B cell (primary cell): ENCODE results near the gene ANGPT4. TPM values are rescaled to one million over a fixed set of nuclear protein-coding genes. Genes with fewer than 3 reads are reported as not detected.

ENCODE experiments used
- ATAC-seq: fragments of 200-7000 bp; cut with Tn5 transposase; one replicate; pipeline ENCODE4 v1.10.0; 2021; ENCODE audit warnings: low read depth, mild to moderate bottlenecking, moderate number of reproducible peaks, moderate library complexity
- CTCF ChIA-PET: fragments of 350-600 bp; sonication (Branson Sonifier 250); formaldehyde crosslinking; loops from one replicate; lab custom pipeline; 2021; ENCODE audit warnings: antibody characterized with exemption, inconsistent platforms; lab: Charles Lee
- POLR2A ChIA-PET: fragments of 350-600 bp; sonication (Branson Sonifier 250); formaldehyde crosslinking; loops from one replicate; lab custom pipeline; 2021; ENCODE audit warnings: antibody characterized with exemption; lab: Charles Lee
- DNase-seq: peaks from one replicate; pipeline ENCODE4 v3.0.0; 2013
- H2AFZ ChIP-seq: 2 replicates; pipeline ENCODE4 v1.6.1; 2012; ENCODE audit warnings: mild to moderate bottlenecking, low read depth, low read length; ENCODE audit not compliant: insufficient read depth, poor library complexity, severe bottlenecking
- H3K27ac ChIP-seq, 2 donors: 1 replicate in 1 of 2; 2 replicates in 1 of 2; pipeline ENCODE4 v1.5.1; 2012 to 2013; ENCODE audit warnings: low read length in 2 of 2, mild to moderate bottlenecking in 2 of 2, moderate library complexity in 1 of 2
- H3K27me3 ChIP-seq, 4 experiments: fragments of 200-600 bp in 1 of 4; sonication (generic) in 1 of 4; replicated peaks in 1 of 4; 1 replicate in 2 of 4; 2 replicates in 2 of 4; pipeline versions ENCODE4 v1.6.1 to v1.7.0; 2013 to 2016; ENCODE audit warnings: low read length in 3 of 4, mild to moderate bottlenecking in 2 of 4, mixed read lengths in 1 of 4, moderate library complexity in 1 of 4; ENCODE audit not compliant: insufficient read depth in 4 of 4, control insufficient read depth in 3 of 4; ENCODE audit errors: control extremely low read depth in 1 of 4
- H3K36me3 ChIP-seq, 2 experiments: replicated peaks in 1 of 2; 1 replicate in 1 of 2; 2 replicates in 1 of 2; pipeline versions ENCODE4 v1.6.1 to v1.7.1; 2013; ENCODE audit warnings: low read length in 1 of 2; ENCODE audit not compliant: insufficient read depth in 2 of 2, control insufficient read depth in 1 of 2; ENCODE audit errors: control extremely low read depth in 1 of 2, extremely low read depth in 1 of 2
- H3K4me1 ChIP-seq, 2 donors: fragments of 200-600 bp in 1 of 2; sonication (generic) in 1 of 2; 1 replicate in 1 of 2; 2 replicates in 1 of 2; pipeline versions ENCODE4 v1.5.1 to v1.6.1; 2013 to 2017; ENCODE audit warnings: low read length in 2 of 2; ENCODE audit not compliant: control insufficient read depth in 2 of 2, insufficient read depth in 2 of 2
- H3K4me2 ChIP-seq: replicated peaks from 2 replicates; pipeline ENCODE3; 2012; ENCODE audit warnings: mild to moderate bottlenecking, low read depth, low read length; ENCODE audit not compliant: poor library complexity, severe bottlenecking
- H3K4me3 ChIP-seq, 5 experiments: fragments of 200-600 bp in 1 of 5; sonication (generic) in 1 of 5; 1 replicate in 3 of 5; 2 replicates in 2 of 5; pipeline versions ENCODE4 v1.5.1 to v1.7.0; 2011 to 2016; ENCODE audit warnings: low read length in 4 of 5, mild to moderate bottlenecking in 4 of 5, low read depth in 2 of 5, control low read depth in 1 of 5, moderate library complexity in 1 of 5; ENCODE audit not compliant: insufficient read depth in 1 of 5; ENCODE audit errors: control extremely low read depth in 1 of 5, extremely low read depth in 1 of 5
- H3K79me2 ChIP-seq: fragments of 200-600 bp; sonication (generic); one replicate; pipeline ENCODE4 v1.6.0; 2016; ENCODE audit warnings: low read length; ENCODE audit not compliant: control insufficient read depth, insufficient read depth
- H3K9ac ChIP-seq: fragments of 200-600 bp; sonication (generic); 2 replicates; pipeline ENCODE4 v1.6.1; 2017; ENCODE audit warnings: mild to moderate bottlenecking, low read length, moderate library complexity
- H3K9me3 ChIP-seq, 3 donors: one replicate each; pipeline versions ENCODE4 v1.6.1 to v1.7.1; 2013; ENCODE audit warnings: low read length in 2 of 3; ENCODE audit not compliant: control insufficient read depth in 2 of 3, insufficient read depth in 1 of 3; ENCODE audit errors: control extremely low read depth in 1 of 3
- H4K20me1 ChIP-seq: 2 replicates; pipeline ENCODE4 v1.6.0; 2012; ENCODE audit warnings: mild to moderate bottlenecking, low read length; ENCODE audit not compliant: insufficient read depth, control insufficient read depth, poor library complexity, severe bottlenecking
- H3K27ac Mint-ChIP-seq: one replicate; pipeline ENCODE4 v1.8.0; 2021; ENCODE audit warnings: mixed read lengths
- H3K27me3 Mint-ChIP-seq: one replicate; pipeline ENCODE4 v1.8.0; 2021; ENCODE audit warnings: mixed read lengths
- H3K4me1 Mint-ChIP-seq: one replicate; pipeline ENCODE4 v1.8.0; 2021; ENCODE audit warnings: mixed read lengths
- H3K4me3 Mint-ChIP-seq: one replicate; pipeline ENCODE4 v1.8.0; 2021; ENCODE audit warnings: mixed read lengths
- H3K9me3 Mint-ChIP-seq: one replicate; pipeline ENCODE4 v1.8.0; 2022; ENCODE audit warnings: mixed read lengths; ENCODE audit not compliant: insufficient read depth
- CTCF ChIP-seq: fragments of 200-600 bp; IDR thresholded peaks from one replicate; pipeline ENCODE4 v1.8.0; 2022; ENCODE audit warnings: antibody characterized with exemption, mild to moderate bottlenecking
- EZH2 ChIP-seq: IDR thresholded peaks from 2 replicates; pipeline ENCODE4 v1.6.1; 2012; ENCODE audit warnings: borderline replicate concordance, low read depth, mild to moderate bottlenecking, moderate library complexity, low read length; ENCODE audit not compliant: insufficient read depth, poor library complexity, severe bottlenecking
- WGBS: methylation state at CpG from one replicate; pipeline ENCODE4 v1.1.5; 2013; ENCODE audit warnings: missing lambda C conversion rate; ENCODE audit not compliant: insufficient coverage; 5-methylcytosine and 5-hydroxymethylcytosine counted together
- intact Hi-C: fragments of 100-400 bp; cut with micrococcal nuclease; formaldehyde crosslinking; loops from one replicate; pipeline ENCODE4 v1.10.0; 2022
- polyA plus RNA-seq: library from polyadenylated mRNA; depleted of rRNA; stranded (reverse); fragments of >200 nt; gene quantifications from 2 replicates; pipeline ENCODE4 v1.2.3, GENCODE V29; 2012
- total RNA-seq, 2 donors: library from RNA; stranded (reverse); fragments of 120-200 nt in 1 of 2; gene quantifications; 1 replicate in 1 of 2; 2 replicates in 1 of 2; pipeline versions ENCODE4 v1.2.3 to v1.2.4, GENCODE V29; 2013 to 2022

Gene ANGPT4
- total and polyA plus RNA-seq, 2 donors (not counting 1 experiment from before 2014, with no cell fraction given) = not detected

GRCh38 chr20:840858-841567 is 75.1 kb downstream of the ANGPT4 start:
- Mint-ChIP-seq H3K9me3 (no peaks in the 10 kb centered on the region), H3K4me3 (peak overlapping the region; percentile 71), H3K27me3 (peaks cover 4% of the 10 kb centered on the region), H3K4me1 (peaks cover 55% of the 10 kb centered on the region), H3K27ac (no peak overlapping the region)
- Histone ChIP-seq H4K20me1 (peaks cover 74% of the 10 kb centered on the region), H3K36me3 (peaks cover 0 to 3% of the 10 kb centered on the region in 2 experiments), H3K4me1 (peaks cover 48 to 56% of the 10 kb centered on the region in 2 donors), H2AFZ (peak overlapping the region; percentile 58), H3K4me2 (peak overlapping the region; percentile 93), H3K9me3 (peaks cover 0 to 15% (median 0%) of the 10 kb centered on the region in 3 donors), H3K9ac (peak overlapping the region; percentile 65), H3K27me3 (peaks cover 0 to 19% (median 6%) of the 10 kb centered on the region in 4 experiments), H3K27ac (no peak overlapping the region), H3K79me2 (peaks cover 92% of the 10 kb centered on the region), H3K4me3 (peak overlapping the region in 3 of 5 experiments; percentile 43 to 66 (median 49))
- peak; percentile 30 for DNase-seq
- POLR2A ChIA-PET = no interaction called here
- ATAC-seq = no peak
- CTCF ChIA-PET = interaction anchor here (1.0 to 1.6 kb wide), 2 partner anchors 22 to 25 kb away, joined by 3 to 5 read pairs; no protein-coding TSS in a partner anchor
- 19% methylated on average over 56 of the region's 59 CpGs for WGBS
- intact Hi-C loops = no loop called here
- TF ChIP-seq EZH2 = peak; percentile 76
- TF ChIP-seq CTCF = no peak

- Mint-ChIP-seq H3K27ac (no peak overlapping the region), H3K4me1 (peaks cover 55% of the 10 kb centered on the region), H3K9me3 (no peaks in the 10 kb centered on the region), H3K27me3 (peaks cover 4% of the 10 kb centered on the region), H3K4me3 (peak overlapping the region; percentile 71)
- Histone ChIP-seq H2AFZ (no peak overlapping the region), H3K9ac (peak overlapping the region; percentile 65), H3K9me3 (peaks cover 0 to 15% (median 0%) of the 10 kb centered on the region in 3 donors), H3K79me2 (peaks cover 92% of the 10 kb centered on the region), H3K36me3 (peaks cover 0 to 3% of the 10 kb centered on the region in 2 experiments), H4K20me1 (peaks cover 68% of the 10 kb centered on the region), H3K4me3 (peak overlapping the region in 1 of 5 experiments; percentile 66), H3K4me2 (peak overlapping the region; percentile 93), H3K4me1 (peaks cover 48 to 56% of the 10 kb centered on the region in 2 donors), H3K27me3 (peaks cover 0 to 19% (median 6%) of the 10 kb centered on the region in 4 experiments), H3K27ac (no peak overlapping the region)
- TF ChIP-seq EZH2 (no peak), CTCF (no peak)
- WGBS = 98% methylated on average over 7 of the region's 7 CpGs
- DNase-seq (no peak), ATAC-seq (no peak)
- intact Hi-C loops = no loop called here
- ChIA-PET POLR2A (no interaction called here), CTCF (interaction anchor here (1.6 kb wide), 1 partner anchor 24 kb away, joined by 5 read pairs; no protein-coding TSS in a partner anchor)
These were observed 75.7 kb downstream of the ANGPT4 start for GRCh38 chr20:840503-840857.
